NK-92 (cell line): ENCODE results near the gene ATXN1.
"Not testable (repeated sequence)": the region's sequence is repeated elsewhere in the genome, so short reads cannot be mapped to it uniquely, and the experiment has no call there.

Experiments
- DNase-seq: peaks from one replicate; lab custom pipeline; 2025; ENCODE audit not compliant: unreplicated experiment; lab: John Stamatoyannopoulos, UW

Gene ATXN1

DNA sequence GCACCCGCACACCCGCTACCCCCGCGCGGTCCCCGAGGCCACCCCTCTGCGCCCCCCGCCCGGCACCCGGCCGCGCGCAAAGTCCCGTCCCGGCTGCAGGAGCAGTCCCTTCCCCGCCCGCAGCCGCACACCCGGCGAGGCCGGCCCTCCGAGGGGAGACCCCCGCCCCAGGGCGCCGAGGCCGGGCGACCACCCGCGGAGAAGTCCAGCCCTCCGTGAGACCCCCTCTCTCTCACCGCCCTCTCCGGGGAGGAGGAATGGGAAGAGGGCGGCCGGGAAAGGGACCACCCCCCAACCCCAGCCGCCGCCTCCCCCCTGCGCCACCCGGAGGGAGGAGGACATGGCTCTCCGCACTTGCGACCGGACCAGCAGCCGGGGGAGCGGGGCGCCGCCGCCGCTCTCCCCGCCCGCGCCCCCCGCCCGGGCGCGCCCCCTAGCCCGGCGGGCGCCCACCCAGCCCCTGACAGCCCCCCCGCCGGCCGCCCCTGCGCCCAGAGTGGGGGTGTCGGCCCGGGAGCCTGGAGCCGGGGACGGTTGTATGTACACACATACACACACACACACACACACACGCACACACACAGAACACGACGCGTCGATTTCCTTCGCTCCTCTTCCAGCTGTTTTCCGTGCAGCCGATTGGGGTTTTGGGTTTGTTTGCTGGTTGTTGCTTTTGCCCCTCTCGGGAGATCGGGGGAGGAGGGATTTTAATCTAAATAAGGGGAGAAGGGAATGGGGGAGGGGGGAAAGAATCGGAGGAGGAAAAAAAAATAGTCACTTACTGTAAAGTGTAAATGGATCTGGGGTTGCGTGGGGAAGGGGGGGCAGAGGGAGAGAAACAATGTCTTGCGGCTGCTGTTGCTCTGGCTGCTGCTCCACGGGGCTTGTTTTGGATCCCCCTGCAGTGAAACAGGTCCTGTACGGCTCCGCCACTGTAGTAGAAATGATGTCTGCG lies at the start of gene ATXN1:
Gene ATXN1, minus strand, starts transcription at position 945 of the 955 bp plus-strand sequence.
- DNase-seq, result no peak

DNA sequence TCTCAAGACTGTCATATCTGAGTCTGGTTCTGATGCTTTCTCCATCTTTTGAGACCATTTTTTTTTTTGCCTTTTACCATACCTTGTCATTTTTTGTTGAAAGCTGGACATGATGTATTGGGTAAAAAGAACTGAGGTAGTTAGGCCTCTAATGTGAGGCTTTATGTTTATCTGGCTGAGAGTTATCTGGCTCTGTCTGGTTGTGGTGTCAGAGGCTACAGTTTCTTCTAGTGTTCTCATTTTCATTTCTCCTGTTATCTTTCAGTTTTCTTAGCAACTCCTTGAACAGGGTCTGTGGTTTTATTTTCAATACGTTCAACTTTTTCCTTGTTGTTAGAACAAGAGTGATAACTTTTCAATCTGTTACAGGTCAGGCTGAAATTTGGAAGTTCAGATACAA lies 49.2 kb upstream of the ATXN1 start:
- no peak for DNase-seq

DNA sequence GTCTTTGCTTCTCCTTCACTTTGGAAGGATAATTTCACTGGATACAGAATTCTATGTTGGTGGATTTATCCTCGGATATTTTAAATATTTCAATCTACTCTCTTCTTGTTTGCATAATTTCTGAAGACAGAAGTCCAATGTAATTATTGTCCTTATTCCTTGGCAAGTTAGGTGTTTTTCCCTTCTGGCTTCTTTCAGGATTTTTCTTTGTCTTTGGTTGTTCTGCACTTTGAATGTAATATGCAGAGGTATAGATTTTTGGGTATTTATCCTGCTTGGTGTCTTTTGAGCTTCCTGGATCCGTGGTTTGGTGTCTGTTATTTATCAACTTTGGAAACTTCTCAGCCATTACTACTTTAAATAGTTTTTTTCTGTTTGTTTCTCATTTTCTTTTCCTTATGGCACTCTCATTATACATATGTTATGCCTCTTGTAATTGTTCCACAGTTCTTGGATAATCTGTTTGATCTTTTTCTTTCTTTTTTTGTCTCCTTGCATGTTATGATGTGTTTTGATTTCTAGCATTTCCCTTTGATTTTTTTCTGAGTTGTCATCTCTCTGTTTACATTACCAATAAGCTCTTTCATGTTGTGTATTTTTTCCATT lies 48.6 kb upstream of the ATXN1 start:
- no peak for DNase-seq

DNA sequence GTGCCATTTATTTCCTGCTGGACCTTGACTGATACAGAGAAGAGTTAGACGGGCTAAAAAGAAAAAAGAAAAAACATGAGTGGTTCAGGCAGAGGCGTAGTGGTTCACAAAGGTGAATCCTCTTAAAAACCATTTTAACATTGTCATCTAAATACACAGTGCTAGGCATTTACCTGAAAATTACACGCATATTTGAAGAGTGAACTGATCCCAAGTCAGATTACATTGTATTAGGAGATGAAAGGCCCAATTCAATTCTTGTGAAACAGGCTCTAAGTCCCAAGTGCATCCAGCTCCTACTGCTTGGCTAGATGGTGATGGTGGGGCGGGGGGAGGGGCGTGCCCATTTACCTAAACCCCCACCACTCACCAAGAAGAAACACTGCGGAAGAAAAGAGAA lies 46.7 kb upstream of the ATXN1 start:
- DNase-seq, result no peak

- no peak for DNase-seq
Measured at GRCh38 chr6:16806363-16806762, 45.1 kb upstream of the ATXN1 start.

- DNase-seq, result no peak
Measured at GRCh38 chr6:16805243-16805950, 44.1 kb upstream of the ATXN1 start.

- DNase-seq, result no peak
Measured at GRCh38 chr6:16804546-16805242, 43.4 kb upstream of the ATXN1 start.

GRCh38 chr6:16803294-16804200 lies 42.3 kb upstream of the ATXN1 start:
- no peak for DNase-seq

DNA sequence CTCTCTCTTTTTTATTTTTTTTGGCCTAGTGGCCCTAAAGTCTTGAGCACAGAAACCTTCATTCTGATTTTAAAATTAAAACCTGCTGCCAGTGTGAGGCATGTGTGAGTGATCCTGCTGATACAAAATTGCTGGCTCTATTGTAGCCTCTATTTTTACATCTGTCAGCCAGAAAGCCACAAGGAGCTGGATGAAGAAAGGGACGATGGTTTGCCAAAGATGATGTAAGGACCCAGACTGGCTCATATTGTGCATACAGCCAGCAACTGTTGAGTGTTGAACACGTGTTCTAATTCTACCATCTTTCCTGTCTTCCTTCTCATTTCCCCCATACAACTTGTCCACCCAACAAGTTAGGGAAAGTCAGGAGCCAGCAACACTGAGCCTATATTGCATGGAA lies 40.8 kb upstream of the ATXN1 start:
- no peak for DNase-seq

GRCh38 chr6:16800942-16801341 lies 39.7 kb upstream of the ATXN1 start:
- DNase-seq, result no peak

GRCh38 chr6:16800341-16800740 lies 39.1 kb upstream of the ATXN1 start:
- DNase-seq, result no peak

DNA sequence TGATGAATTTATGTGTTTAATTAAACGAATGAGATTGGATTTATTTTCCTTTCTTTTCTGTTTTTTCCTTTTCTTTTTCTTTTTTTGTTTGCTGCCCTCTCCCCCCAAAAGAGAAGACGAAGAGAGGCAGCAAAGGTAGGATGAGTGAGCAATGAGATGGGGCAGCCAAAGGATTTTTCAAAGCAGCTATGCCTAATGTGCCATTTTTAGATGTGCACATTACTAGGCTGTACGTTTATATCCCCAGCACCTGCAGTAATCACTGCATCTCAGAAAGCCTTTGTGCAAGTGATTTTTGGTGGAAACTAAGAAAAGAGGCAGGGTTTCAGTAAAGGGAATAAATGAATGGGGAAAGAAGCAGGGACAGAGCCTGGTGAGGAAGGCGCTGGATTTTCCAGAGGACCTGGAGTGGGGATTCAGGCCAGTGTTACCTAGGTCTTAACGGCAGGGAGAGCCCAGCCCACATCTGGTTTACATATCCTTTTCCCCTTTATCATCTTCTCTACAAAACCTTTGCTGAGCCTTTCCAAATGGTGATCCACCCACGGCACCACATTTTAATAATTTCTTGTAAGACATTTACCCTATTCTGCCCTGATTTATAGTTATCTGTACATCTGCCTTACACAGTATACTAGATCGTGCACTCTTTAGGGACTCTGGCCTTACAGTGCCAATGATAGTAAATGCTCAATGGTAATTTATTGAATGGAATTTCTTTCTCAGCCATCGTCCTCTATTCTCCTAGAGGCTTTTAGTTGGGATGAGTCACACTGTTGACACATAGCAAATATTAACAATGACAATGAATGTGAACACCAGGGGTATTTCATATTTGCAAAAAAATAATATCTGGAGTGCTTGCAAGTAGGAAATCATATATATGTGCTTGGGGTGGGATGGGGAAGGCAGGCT lies 38.3 kb upstream of the ATXN1 start:
- no peak for DNase-seq

DNA sequence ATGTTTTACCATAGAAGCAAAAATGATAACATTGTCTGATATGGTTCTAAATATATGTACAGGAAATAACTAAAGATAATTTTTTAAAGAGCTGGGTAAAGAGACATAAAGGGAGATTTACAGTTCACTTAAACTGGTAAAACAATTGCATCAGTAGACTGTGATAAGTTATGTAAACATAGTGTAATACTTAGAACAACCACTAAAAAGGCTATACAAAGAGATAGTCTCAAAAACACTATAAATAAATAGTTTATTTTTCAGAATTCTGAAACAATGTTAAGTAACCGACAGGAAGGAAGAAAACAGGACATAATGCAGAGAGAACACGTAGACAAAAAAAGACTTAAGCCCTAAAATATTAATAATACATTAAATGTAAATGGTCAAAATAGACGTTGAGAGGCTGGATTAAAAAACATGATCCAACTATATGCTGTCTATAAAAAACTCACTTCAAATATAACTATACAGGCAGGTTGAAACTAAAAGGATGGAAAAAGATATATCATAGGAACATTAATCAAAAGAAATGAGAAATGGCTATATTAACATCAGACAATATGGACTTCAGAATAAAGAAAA lies 32.7 kb upstream of the ATXN1 start:
- no peak for DNase-seq

- DNase-seq, result no peak
Measured at GRCh38 chr6:16789329-16790038, 28.2 kb upstream of the ATXN1 start.

GRCh38 chr6:16787128-16787682 lies 25.9 kb upstream of the ATXN1 start:
- DNase-seq, result no peak

- DNase-seq, result no peak
Measured at GRCh38 chr6:16785496-16785895, 24.2 kb upstream of the ATXN1 start.

- DNase-seq, result not testable (repeated sequence)
Measured at GRCh38 chr6:16784957-16785356, 23.7 kb upstream of the ATXN1 start.
